Measurements from ENCODE around the gene ANKRD24.

DNA sequence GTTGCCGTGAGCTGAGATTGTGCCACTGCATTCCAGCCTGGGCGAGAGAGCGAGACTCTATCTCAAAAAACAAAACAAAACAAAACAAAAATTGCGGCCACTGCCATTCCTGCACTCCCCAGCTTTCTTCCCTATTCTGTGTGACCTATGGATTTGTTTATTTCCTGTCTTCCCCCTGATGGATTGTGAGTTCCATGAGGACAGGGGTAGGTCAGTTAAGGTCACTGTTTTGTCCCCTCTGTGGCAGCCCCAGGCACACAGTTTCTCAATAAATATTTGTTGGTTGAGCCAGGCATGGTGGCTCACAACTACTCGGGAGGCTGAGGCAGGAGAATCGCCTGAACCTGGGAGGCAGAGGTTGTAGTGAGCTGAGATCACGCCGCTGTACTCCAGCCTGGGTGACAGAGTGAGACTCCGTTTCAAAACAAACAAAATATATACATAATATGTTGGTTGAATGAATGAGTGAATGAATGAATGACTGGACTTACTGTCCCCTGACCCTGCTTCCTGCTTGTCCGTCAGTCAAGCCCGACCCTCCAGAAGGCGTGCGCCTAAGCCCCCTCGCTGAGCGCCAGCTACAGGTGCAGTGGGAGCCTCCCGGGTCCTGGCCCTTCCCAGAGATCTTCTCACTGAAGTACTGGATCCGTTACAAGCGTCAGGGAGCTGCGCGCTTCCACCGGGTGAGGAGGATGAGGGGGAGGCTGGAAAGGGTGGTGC is 51.8 kb downstream of the ANKRD24 start:
- TF ChIP-seq, protein P1, sequence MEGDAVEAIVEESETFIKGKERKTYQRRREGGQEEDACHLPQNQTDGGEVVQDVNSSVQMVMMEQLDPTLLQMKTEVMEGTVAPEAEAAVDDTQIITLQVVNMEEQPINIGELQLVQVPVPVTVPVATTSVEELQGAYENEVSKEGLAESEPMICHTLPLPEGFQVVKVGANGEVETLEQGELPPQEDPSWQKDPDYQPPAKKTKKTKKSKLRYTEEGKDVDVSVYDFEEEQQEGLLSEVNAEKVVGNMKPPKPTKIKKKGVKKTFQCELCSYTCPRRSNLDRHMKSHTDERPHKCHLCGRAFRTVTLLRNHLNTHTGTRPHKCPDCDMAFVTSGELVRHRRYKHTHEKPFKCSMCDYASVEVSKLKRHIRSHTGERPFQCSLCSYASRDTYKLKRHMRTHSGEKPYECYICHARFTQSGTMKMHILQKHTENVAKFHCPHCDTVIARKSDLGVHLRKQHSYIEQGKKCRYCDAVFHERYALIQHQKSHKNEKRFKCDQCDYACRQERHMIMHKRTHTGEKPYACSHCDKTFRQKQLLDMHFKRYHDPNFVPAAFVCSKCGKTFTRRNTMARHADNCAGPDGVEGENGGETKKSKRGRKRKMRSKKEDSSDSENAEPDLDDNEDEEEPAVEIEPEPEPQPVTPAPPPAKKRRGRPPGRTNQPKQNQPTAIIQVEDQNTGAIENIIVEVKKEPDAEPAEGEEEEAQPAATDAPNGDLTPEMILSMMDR (IDR thresholded peaks at IDR 0.05), result no peak
- TF ChIP-seq, protein P2, sequence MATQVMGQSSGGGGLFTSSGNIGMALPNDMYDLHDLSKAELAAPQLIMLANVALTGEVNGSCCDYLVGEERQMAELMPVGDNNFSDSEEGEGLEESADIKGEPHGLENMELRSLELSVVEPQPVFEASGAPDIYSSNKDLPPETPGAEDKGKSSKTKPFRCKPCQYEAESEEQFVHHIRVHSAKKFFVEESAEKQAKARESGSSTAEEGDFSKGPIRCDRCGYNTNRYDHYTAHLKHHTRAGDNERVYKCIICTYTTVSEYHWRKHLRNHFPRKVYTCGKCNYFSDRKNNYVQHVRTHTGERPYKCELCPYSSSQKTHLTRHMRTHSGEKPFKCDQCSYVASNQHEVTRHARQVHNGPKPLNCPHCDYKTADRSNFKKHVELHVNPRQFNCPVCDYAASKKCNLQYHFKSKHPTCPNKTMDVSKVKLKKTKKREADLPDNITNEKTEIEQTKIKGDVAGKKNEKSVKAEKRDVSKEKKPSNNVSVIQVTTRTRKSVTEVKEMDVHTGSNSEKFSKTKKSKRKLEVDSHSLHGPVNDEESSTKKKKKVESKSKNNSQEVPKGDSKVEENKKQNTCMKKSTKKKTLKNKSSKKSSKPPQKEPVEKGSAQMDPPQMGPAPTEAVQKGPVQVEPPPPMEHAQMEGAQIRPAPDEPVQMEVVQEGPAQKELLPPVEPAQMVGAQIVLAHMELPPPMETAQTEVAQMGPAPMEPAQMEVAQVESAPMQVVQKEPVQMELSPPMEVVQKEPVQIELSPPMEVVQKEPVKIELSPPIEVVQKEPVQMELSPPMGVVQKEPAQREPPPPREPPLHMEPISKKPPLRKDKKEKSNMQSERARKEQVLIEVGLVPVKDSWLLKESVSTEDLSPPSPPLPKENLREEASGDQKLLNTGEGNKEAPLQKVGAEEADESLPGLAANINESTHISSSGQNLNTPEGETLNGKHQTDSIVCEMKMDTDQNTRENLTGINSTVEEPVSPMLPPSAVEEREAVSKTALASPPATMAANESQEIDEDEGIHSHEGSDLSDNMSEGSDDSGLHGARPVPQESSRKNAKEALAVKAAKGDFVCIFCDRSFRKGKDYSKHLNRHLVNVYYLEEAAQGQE (IDR thresholded peaks at IDR 0.05; ENCODE audit: insufficient read depth in 1 of 2, low read depth in 2 of 2, low read length in 1 of 2), result no peak
